ENCODE results near the gene C3orf70.

C3orf70 gene

DNA sequence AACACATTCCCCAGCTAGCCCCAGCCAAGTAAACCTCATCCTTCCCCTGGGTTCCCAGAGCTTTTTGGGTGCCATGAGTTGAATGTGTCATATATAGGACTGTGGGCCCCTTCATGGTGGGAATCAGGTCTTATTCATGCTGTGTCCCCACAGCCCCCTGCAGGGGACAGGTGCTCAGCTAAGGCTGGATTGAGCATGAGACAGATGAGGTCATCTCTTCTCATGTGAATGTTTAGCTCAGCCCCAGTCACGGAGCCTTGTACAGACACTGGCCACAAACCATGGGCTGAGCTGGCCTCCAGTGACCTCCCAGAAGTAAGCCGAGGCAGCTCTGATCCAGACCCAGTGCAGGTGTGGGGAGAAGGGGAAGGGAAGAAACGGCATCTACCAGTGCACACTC is 70.7 kb downstream of the C3orf70 start:
- no peak for DNase-seq

DNA sequence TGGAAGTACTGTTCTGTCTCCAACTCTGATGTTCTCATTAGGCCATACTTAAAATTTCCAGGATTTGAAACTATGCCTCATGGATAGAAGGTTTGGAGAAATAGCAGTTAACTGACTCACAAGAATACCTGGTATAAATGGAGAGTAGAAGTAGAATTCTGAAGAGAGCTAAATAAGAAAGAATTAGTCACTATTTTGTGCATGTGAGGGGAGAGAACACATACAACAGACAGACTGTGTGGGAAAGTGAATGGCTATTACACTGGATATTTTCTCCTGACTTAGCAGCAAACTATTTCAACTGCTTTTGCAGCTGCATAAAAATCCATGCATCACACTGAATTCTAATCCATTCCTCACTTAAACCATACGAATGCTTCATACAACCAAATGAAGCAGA is 71.3 kb downstream of the C3orf70 start:
- no peak for DNase-seq

DNA sequence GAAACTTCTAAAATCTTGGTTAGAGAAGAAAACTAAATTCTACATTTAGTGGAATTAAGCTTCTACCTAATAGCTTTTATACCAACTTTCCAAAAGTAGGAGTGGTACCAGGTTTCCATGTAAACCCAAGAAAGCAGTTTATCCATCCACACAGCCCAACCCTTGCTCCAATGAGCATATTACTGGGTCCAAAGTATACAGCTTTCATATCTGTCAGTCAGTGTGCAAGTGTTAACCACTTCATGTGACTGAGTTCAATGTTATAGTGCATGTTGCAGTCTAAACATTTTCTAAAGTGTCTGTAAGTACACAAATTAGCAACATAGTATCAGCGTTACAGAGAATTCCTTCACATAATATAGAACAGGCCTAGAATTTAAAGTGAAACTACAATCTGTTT is 73.2 kb downstream of the C3orf70 start:
- no peak for DNase-seq

DNA sequence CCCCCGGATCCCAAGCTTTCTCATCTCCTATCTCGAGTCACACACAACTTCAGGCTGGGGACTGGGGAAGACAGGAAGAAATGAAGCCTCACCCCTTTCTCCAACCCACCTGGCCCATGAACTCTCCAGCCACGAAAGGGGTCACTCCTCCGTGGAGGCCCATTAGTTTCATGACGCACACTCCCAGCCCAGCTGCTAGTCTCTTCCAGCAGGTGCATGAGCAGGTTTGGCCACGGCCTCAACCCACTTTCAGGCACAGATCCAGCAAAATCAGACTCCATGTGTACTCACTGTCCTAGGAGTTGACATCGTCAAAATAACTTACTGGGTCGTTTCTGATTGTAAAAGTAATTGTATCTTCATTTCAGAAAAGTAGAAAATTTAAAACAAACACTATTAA is 76.6 kb downstream of the C3orf70 start:
- no peak for DNase-seq

DNA sequence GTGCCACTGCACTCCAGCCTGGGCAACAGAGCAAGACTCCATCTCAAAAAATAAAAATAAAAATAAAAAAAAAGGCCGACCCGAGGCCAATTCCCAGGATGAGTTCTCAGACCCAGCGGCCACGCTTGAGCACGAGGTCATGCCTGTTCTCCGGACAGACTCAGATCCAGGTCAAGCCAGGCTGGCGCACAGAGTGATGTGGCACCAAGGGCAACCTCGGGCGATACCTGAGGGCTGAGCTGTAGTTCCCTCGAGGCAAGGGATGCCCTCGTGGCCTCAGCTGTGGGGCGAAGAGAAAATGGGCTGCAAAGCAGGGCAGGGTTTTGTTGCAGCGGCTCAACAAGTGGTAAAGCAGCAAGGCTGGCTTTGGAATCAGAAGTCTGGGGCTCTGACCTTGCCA is 77.3 kb downstream of the C3orf70 start:
- DNase-seq, result no peak

DNA sequence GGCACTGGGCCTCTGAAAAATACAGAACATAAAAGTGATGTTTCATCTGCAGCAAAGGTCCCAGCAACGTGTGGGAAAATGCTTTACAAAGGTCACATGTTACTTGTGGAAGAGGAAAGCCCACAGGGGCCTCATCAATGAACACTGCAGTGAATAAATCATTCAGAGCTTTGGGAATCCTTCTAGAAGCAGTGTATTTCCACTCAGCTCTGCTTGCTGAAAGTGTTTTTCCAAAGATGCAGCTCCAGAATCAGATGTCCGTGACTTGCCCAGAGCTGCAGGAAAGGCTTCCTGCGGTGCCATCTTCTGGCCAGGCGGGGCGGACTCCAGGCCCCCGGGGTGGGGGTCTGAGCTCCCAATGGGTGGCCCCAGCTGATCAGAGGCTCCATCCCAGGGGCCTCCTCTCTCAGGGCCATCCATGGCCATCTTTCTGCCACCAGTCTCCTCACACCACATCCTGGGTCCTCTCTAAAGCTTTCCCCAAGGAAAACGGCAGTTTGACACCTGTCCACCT is 81.5 kb downstream of the C3orf70 start:
- no peak for DNase-seq

DNA sequence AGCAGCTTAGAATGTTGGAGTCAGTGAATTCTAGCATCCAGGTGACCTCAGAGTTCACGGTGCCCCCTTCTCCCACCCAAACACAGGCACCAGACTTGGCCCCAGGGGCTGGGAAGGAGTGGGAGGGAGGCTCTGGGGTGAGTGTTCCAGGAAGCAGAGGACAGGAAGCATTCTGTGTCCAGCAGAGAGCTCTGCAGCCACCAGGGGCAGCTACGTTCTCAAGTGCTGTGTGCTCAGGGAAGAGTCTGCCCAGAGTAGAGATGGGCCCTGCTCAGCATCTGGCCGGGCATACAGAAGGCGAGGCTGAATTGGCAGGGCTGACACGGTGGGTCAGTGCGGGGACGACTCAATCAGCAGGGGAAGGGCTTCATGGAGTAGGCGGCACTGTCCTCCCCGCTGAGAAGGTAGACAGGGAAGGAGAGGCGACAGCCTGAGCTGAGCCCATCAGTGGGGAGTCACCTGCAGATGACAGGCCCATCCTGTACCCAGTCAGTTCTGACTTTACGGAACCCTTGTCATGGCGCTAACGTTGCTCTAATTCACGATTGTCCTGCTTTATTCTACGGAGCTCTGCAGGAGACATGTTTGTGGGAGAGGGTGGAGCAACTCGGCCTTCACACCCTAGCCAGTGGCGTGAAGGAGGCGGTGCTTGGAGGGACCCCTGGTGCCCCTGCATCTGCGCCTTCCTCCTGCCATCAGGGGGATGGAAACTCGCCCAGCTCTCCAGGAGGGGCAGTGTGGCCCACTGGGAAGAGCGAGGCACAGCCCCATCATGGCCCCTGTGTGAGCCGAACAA is 82.2 kb downstream of the C3orf70 start:
- no peak for DNase-seq

DNA sequence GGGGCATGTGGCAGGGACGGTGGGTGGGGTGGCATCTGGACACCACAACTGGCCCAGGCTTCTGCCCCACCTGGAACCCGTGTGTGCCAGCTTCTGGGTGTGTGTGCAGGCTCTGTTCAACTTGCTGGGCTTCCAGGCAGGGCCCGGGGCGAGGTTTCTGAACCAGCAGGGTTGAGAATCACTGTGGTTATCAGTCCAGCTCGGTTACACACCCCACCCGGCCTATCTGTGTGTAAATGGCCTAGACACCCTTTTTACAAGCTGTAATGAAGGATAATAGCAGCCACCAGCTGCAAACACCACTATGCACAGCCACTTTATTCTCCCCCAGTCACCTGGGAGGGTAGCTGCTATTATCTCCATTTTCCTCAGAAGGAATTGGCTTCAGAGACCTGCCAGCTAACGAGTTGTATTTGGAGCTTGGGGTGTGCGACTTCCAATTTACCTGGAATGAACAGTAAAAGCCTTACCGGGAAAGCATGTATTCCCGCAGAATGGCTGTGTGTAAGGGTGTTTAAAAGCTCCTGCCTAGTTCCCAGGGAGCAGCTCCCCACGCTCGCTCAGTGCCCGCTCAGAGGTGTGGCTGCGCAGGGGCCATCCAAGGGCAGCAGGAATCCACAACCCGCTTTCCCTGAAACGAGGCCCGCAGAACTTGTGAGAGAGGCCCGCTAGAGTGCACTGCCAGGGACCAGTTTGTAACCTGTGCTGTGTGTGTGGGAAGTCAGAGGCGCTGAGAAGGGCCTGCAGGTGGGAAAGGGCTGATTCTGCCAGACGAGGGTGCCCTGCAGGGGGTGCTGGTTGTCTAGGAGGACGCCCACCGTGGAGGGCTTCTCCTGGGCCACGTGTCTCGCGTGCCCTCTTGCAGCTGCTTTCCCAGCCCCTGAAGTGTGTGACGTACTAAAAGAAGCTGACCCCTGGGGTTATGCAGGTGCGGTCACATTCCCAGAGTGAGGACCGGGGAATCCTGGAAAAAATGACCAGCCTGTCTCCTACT is 83.5 kb downstream of the C3orf70 start:
- no peak for DNase-seq

DNA sequence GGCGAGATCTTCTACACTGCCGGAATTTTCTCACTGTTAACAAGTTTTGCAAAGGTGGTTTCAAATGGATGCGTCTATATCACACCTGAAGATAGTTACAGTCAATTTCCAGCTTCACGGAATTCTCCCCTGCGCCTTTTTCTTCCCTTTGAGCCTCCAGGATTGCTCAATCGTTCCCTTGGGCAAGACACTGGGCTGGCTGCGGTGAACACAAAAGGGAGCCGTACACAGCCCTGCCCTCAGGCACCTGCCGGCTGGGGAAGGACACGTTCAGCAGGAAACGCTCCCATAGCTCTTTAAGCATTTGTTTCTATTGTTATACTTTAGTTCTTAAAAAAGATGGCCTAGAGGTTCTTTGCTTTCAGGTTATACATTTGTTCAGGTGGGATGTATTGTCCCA is 85.7 kb downstream of the C3orf70 start:
- no peak for DNase-seq

DNA sequence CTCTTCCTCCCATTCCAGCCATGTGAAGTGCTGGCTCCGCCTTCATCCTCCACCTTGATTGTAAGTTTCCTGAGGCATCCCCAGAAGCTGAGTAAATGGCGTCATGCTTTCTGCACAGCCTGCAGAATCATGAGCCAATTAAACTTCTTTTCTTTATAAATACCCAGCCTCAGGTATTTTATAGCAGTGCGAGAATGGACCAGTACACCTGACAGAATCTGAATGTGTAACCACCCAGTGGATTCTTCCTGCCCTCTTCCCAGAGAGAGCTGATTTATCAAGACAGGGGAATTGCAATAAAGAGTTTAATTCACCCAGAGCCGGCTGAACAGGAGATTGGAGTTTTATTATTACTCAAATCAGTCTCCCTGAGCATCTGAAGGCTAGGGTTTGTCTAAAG is 86.6 kb downstream of the C3orf70 start:
- DNase-seq, result no peak

DNA sequence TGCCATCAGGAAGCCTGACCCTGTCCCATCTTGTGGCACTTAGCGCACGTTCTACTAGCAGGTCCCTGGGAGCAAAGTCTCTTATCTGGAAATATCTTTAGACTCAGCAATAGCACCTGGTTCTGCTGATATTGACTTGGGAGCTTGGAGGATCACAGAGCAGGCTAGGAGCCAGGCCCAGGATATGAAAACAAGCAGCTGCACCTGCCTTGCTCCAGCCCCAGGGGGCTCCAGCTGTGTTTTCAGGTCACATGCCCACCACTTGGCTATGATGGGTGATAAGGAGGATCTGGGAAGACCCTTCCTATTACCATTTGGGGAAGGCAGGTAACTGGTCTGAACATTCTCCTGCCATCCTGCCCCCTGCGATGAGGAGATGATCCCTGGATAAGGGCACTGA is 87.8 kb downstream of the C3orf70 start:
- no peak for DNase-seq

DNA sequence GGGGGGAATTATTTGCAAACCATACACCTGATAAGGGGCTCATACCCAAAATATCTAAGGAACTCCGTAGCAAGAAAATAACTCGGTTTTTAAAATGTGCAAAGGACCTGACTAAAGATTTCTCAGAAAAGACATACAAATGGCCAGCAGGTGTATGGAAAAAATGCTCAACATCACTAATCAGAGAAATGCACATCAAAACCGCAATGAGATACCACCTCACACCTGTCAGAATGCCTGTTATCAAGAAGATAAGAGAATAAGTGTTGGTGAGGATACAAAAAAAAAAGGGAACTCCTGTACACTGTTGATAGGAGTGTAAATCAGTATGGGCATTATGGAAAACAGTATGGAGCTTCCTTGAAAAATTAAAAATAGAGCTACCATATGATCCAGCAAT is 89.4 kb downstream of the C3orf70 start:
- DNase-seq, result no peak

DNA sequence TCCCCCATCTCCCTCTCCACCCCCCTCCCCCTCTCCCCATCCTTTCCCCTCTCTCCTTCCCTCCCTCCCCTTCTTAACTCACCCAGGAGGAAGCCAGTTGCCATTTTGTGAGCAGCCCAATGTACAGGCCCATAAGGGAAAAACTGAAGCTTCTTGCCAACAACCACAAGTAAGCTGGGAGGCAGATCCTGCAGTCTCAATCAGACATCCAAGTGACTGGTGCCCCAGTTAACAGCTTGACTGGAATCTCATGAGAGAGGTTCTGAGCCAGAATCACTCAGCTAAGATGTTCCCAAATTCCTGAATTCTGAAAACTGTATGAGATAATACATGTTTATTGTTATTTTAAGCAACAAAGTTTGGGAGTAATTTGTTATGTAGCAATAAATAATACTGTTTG is 90.7 kb downstream of the C3orf70 start:
- DNase-seq, result no peak

DNA sequence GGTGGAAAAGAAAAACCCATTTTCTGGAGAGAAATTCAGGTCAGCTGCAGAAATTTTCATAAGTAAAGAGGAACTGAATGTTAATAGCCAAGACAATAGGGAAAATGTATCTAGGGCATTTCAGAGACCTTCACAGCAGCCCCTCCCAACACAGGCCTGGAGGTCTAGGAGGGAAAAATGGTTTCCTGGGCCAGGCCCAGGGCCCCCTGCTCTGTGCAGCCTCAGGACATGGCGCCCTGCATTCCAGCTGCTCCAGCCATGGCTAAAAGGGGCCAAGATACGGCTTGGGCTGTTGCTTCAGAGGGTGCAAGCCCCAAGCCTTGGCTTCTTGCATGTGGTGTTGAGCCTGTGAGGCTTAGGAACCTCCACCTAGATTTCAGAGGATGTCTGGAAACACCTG is 92.2 kb downstream of the C3orf70 start:
- DNase-seq, result no peak

DNA sequence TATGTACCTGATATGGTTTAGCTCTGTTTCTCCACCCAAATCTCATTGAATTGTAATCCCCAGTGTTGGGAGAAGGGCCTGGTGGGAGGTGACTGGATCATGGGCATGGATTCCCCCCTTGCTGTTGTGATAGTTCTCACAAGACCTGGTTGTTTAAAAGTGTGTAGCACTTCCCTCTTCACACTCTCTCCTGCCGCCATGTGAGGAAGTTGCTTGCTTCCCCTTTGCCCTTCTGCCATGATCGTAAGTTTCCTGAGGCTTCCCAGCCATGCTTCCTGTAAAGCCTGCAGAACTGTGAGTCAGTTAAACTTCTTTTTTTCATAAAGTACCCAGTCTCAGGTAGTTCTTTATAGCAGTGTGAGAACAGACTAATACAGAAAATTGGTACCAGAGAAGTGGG is 93.1 kb downstream of the C3orf70 start:
- DNase-seq, result no peak

DNA sequence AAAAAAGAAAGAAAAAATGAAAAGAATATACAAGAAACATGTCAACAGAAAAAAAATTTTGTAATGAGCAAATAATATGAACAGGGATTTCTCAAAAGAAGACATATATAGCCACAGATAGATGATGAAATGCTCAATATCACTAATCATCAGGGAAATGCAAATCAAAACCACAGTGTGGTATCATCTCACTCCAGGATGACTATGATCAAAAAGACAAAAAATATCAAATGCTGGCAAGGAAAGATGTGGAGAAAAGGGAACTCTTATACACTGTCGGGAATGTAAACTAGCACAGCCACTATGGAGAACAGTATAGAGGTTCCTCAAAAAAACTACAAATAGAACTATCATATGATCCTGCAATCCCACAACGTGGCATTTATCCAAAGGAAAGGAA is 94.1 kb downstream of the C3orf70 start:
- no peak for DNase-seq

DNA sequence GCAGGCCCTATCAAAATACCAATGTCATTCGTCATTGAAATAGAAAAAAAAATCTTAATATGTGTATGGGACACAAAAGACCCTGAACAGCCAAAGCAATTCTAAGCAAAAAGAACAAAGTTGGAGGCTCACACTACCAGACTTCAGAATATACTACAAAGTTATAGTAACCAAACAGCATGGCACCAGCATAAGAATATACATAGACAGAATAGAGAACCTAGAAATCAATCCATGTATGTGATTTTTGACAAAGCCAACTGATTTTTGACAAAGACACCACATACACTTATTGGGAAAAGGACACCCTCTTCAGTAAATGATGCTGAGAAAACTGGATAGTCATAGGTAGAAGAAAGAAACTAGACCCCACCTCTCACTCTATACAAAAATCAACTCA is 95.0 kb downstream of the C3orf70 start:
- no peak for DNase-seq

DNA sequence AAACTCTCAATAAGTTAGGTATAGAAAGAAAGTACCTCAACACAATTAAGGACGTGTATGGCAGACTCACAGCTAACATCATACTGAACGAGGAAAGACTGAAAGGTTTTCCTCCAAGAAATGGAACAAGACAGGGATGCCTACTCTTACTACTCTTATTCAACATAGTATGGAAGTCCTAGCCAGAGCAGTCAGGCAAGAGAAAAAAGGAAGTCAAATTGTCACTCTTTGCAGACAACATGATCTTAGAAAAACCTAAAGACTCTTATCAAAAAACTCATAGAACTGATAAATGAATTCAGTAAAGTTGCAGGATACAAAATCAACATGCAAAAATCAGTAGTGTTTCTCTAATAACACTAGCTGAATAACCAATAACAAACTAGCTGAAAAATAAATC is 96.0 kb downstream of the C3orf70 start:
- DNase-seq, result no peak

DNA sequence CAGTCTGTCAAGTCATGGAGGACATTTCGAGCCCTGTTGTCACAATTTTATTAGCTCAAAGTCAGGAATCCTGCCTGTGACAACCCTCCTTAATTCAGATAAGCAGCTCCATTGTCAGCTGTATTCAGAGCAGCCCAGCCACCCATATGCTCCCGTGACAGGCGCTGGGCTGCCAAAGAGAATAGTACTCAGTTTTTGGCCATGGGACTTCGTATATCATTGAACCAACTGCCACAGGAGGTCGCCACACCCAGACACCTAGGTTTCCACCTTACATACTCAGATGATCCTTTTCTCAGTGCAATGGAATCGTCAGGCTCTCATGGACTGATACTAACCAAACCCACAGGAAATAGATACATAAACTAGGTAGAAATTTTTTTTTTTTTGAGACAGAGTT is 100.2 kb downstream of the C3orf70 start:
- no peak for DNase-seq

DNA sequence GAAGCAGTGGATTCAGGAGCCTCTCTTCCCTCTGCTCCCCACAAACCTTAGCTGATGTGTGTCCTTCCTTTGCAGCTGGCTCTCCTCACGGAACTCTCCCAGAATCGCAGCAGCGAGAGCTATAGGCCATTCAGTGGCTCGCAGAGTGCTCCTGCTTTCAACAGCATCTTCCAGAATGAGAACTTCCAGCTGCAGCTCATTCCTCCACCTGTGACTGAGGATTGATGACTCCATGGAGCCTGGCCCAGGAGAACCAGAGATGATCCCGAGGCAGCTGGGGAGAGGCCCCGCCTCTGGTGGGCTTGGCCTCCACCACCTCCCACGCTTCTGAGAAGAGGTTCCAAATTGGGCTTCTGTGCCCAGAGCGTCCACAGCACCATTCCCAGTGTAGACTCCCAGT is 101.1 kb downstream of the C3orf70 start:
- DNase-seq, result no peak

DNA sequence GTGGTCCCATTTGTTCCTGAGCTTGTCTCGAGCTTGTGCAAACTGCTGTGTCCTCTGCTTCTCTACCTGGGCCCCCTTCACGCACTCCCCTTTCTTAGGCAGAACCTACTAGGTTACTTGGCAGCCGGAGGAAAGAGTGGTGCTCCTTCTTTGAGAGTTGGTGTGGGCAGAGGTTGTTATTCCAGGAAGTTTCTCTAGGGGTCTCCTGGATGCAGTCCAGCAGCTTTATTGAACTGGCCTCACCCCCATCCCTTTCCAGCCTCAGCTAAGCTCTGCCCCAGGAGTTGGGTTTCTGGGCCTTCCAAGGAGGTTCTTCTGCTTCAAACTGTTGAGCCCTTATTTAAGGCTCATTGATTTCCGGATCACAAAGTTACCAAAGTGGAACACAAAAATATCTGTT is 103.2 kb downstream of the C3orf70 start:
- no peak for DNase-seq

DNA sequence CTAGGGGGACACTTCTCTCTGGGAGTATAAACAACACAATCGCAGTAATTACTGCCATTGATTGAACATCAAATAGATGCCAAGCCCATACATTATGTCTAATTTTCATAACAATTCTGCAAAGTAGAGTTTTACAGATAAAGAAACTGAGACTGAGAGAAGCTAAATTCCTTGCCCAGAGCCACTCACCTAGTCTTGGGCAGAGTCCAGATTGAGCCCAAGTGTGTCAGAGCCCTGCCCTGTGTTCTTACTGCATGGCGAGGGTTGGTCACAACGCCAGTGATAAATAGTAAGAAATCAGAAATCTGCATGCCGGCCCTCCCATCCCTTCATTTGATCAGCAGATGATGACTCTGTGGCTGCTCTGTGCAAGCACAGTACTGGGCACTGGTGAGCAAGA is 106.3 kb downstream of the C3orf70 start:
- no peak for DNase-seq

DNA sequence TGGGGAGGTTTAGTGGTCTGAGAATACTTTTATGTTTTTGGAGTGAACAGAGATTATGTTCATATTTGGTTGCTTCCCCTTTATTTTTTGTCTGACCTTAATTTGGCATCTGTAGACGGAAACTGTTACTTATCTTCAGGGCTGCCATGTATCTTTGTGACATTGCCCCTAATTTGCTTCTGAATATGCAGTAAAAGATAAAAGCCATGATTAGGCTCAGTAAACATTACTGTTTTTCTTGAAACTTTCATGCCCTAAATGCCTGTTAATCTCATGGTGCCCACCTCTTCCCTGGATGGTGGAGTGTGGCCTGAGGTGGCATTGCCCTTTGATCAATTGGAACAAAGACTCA is 106.7 kb downstream of the C3orf70 start:
- no peak for DNase-seq

Data from NCI-H1092 treated with DMSO at 0.1 percent for 48 hours (cell line).